ENCODE data around the gene WDR90. TPM values are rescaled to one million over a fixed set of nuclear protein-coding genes. Genes with fewer than 3 reads are reported as not detected.
A peak's percentile ranks its signal among the peaks of the same experiment; 100 is the strongest.

Gene WDR90
- total and polyA plus RNA-seq, 10 of the 15 experiments (the other 5 are each of a cell fraction or from before 2014, with no cell fraction given), result 2.0 to 65.0 (median 16.7) TPM

GRCh38 chr16:679814-680624 is 30.9 kb downstream of the WDR90 start, which contains the start of gene STUB1:
Gene STUB1 (plus strand): TSS chr16:680410. CDS start chr16:680526, 116 bp downstream.
- H2AFZ ChIP-seq (ENCODE audit: control insufficient read depth, low read depth, low read length), result peak within 1 kb of the TSS; percentile 89
- peak; percentile 74 for ATAC-seq
- TF ChIP-seq ELK1 (IDR thresholded peaks at IDR 0.05; ENCODE audit: low read depth, low read length) (peak; percentile 67; the same call in 1 of the 2 replicates), HDAC2 (IDR thresholded peaks at IDR 0.05) (no peak), BHLHE40 (IDR thresholded peaks at IDR 0.05; ENCODE audit: borderline replicate concordance in 1 of 2, low read depth in 2 of 2, low read length in 1 of 2) (peak; percentile 75 to 91; a peak in 3 of 4 replicates), KAT2A (conservative IDR thresholded peaks at IDR 0.05; ENCODE audit: control insufficient read depth, low read depth, low read length) (no peak), RCOR1 (conservative IDR thresholded peaks at IDR 0.05; ENCODE audit: low read depth, low read length) (no peak), SREBF2 (IDR thresholded peaks at IDR 0.05; ENCODE audit: low read length) (no peak), SPI1 (IDR thresholded peaks at IDR 0.05; ENCODE audit: borderline replicate concordance, insufficient read depth, low read depth, low read length) (no peak), ZNF207 (IDR thresholded peaks at IDR 0.05; ENCODE audit: borderline replicate concordance) (no peak), NR2C1 (IDR thresholded peaks at IDR 0.05) (peak; percentile 20; the same call in 1 of the 2 replicates), EZH2 (IDR thresholded peaks at IDR 0.05; ENCODE audit: borderline replicate concordance, control insufficient read depth, low read depth, low read length) (no peak), POLR2A (IDR thresholded peaks at IDR 0.05; ENCODE audit: low read depth, low read length) (peak; percentile 79), POLR2AphosphoS2 (IDR thresholded peaks at IDR 0.05; ENCODE audit: low read depth, low read length) (peak; percentile 73; the same call in 1 of the 2 replicates), ZNF384 (IDR thresholded peaks at IDR 0.05; ENCODE audit: borderline replicate concordance, low read depth, low read length) (no peak), EP300 (IDR thresholded peaks at IDR 0.05; ENCODE audit: borderline replicate concordance in 1 of 2, control insufficient read depth in 1 of 2, low read depth in 2 of 2, low read length in 2 of 2) (no peak), HSF1 (IDR thresholded peaks at IDR 0.05; ENCODE audit: low read depth, low read length) (no peak), IKZF1 (conservative IDR thresholded peaks at IDR 0.05) (peak; percentile 96), ZBTB4 (CRISPR knock-in tag; IDR thresholded peaks at IDR 0.05) (no peak)

More at GRCh38 chr16:679814-680624, 30.9 kb downstream of the WDR90 start, which contains the start of gene STUB1:
- DNase-seq (ENCODE audit: low read depth, low spot score) (no peak), FAIRE-seq (peak; percentile 57)
- Histone ChIP-seq H3K9ac (ENCODE audit: control insufficient read depth, insufficient read depth, low read length) (peak within 1 kb of the TSS; percentile 88), H3K36me3 (ENCODE audit: control insufficient read depth in 2 of 2, insufficient read depth in 2 of 2, low read length in 1 of 2) (peaks cover 6 to 7% of the 10 kb centered on the region in 2 experiments; a peak in 2 of 4 replicates), H3K4me3 (peak within 1 kb of the TSS; percentile 77), H3K79me2 (ENCODE audit: control insufficient read depth, insufficient read depth, low read length) (peaks cover 24% of the 10 kb centered on the region), H4K20me1 (ENCODE audit: control insufficient read depth, insufficient read depth) (peaks cover 6% of the 10 kb centered on the region; the same call in 1 of the 2 replicates), H3K9me3 (replicated peaks; ENCODE audit: control insufficient read depth, insufficient read depth, low read length) (no peaks in the 10 kb centered on the region), H3K4me2 (ENCODE audit: control insufficient read depth, insufficient read depth) (peak within 1 kb of the TSS; percentile 98), H3K27me3 (replicated peaks in 1 of 2; ENCODE audit: control insufficient read depth in 2 of 2, insufficient read depth in 2 of 2, low read length in 1 of 2) (no peaks in the 10 kb centered on the region), H3K27ac (ENCODE audit: control insufficient read depth, insufficient read depth) (peak within 1 kb of the TSS; percentile 53), H3K4me1 (ENCODE audit: control insufficient read depth, insufficient read depth, low read length) (peaks cover 15% of the 10 kb centered on the region)
- 4% methylated on average over 31 of the region's 91 CpGs for WGBS (ENCODE audit: insufficient coverage, insufficient replicate concordance, low lambda C conversion rate, missing lambda C conversion rate)
- RAD21 ChIA-PET (ENCODE audit: unreplicated experiment), result interaction anchor here (0.9 kb wide), 2 partner anchors 14 to 41 kb away, joined by 3 read pairs; partner anchors contain the start of gene ANTKMT
- POLR2A ChIA-PET, result interaction anchor here (1.0 to 2.0 kb wide), 6 partner anchors 10 to 43 kb away, joined by 3 to 13 read pairs (median 4); partner anchors contain the start of genes RHOT2 and WDR24
- intact Hi-C loops (cut with micrococcal nuclease; ENCODE audit: unreplicated experiment), result loop anchor here (5.0 kb wide), 1 partner anchor 43 kb away; the partner anchor contains the start of gene METTL26
- CTCF ChIA-PET, result interaction anchor here (1.0 to 1.5 kb wide), 2 partner anchors 10 to 13 kb away, joined by 3 to 4 read pairs; partner anchors contain the start of genes RHOT2 and WDR24
- BruUV-seq (replicated peaks), result no TSS peak
- SMC1A ChIA-PET (ENCODE audit: uncharacterized antibody, unreplicated experiment), result no interaction called here
- in situ Hi-C loops (cut with MboI), result no loop called here
